GM21529 (cell line): Measurements from ENCODE around the gene PNKP.
A peak's percentile ranks its signal among the peaks of the same experiment; 100 is the strongest.
"Not testable (repeated sequence)": the region's sequence is repeated elsewhere in the genome, so short reads cannot be mapped to it uniquely, and the experiment has no call there.

ENCODE experiments used
- ATAC-seq: cut with Tn5 transposase; IDR thresholded peaks from one replicate; pipeline ENCODE4 v1.9.1; 2021; ENCODE audit not compliant: unreplicated experiment

The PNKP gene

DNA sequence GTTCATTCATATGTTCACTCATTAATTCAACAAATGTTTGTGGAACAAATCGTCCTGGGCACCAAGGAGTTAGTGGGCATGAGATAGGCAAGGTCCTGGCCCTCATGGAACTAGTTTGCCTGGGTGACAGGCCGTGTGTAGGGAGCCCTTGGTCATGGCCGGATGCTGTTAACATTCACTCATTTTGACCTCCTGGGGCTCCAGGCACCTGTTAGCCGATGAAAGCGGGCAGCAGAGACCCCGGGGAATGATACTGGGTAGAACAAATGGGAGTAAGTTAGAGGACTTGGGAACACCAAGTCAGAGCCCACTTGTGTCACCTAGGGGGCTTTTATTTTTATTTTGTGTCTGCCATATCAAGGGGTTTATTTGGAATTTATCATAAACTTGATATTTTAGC, 42.7 kb downstream of the PNKP start:
- ATAC-seq, result no peak

DNA sequence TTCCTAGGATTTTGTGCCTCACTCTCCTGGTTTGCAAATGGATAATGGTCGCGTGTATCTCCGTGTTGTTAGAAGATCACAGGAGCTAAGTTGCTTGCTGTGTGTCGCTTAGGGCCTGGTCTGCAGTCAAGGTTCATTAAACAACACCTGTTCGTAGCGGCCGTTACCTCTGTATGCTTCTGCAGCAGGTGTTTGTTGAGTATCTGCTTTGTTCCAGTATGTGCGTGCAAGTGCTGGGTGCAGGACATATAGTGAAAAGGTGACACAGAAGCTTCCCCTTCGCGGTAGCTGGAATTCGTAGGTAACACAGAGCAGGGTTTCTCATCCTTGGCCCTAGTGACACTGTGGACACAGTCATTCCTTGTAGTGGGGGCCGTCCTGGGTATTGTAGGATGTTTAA, 43.9 kb downstream of the PNKP start:
- ATAC-seq, result no peak

DNA sequence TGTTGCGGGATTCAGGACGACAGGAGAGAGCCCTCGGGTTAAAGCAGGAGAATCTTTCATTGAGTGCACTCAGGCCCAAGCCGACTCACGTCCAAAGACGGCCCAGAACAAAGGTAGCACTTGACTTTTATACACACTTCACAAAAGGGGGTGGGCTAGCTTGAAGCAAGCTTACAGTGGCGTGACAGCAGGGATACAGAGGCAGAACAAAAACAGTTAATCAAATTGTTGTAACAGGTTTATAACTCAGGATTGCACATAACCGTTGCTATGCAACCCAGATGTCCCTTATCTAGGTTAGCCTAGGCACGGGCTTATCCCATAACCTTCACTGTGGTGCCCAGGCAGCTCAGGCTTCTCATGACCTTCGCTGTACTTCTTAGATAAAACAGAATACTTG, 47.3 kb downstream of the PNKP start:
- no peak for ATAC-seq

DNA sequence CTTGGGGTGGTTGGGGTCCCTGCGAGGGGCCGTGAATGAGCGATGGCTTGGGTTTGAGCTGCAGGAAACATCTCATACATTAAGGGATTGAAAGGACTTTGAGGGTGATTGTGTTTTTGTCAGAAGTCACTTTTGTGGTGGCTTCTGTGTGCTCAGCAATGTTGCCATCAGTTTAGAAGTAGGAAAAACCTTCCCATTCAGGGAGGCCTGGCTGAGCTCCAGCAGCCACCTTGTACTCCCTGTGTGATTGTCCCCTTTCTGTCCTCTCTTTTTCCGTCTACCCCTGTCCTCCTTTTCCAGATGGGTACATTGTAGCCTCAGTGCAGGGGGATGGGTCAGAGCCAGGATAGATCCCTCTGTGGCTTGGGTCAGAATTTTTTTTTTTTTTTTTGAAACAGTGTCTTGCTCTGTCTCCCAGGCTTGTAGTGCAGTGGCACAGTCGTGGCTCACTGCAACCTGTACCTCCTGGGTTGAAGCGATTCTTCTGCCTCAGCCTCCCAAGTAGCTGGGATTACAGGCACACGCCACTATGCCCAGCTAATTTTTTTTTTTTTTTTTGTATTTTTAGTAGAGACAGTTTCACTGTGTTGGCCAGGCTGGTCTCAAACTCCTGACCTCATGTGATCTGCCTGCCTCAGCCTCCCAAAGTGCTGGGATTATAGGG, 47.8 kb downstream of the PNKP start:
- ATAC-seq, result not testable (repeated sequence)

DNA sequence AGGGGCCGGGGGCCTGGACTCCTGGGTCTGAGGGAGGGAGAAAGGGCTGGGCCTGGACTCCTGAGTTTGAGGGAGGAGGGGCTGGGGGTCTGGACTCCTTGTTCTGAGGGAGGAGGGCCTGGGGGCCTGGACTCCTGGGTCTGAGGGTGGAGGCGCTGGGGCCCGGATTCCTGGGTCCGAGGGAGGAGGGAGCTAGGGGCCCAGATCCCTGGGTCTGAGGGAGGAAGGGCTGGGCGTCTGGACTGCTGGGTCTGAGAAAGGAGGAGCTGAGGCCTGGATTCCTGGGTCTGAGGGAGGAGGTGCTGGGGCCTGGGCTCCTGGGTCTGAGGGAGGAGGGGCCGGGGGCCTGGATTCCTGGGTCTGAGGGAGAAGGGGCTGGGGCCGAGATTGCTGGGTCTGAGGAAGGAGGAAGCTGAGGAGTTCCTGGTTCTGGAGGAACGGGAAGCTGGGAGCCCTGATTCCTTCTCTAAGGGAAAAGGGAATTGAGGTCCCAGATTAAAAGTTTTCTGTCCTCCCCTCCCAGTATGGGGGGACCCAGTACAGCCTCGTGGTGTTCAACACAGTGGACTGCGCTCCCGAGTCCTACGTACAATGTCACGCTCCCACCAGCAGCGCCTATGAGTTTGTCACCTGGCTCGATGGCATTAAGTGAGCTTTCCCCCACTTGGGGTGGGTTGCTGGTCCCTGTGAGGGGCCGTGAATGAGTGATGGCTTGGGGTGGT, 48.6 kb downstream of the PNKP start:
- no peak for ATAC-seq

DNA sequence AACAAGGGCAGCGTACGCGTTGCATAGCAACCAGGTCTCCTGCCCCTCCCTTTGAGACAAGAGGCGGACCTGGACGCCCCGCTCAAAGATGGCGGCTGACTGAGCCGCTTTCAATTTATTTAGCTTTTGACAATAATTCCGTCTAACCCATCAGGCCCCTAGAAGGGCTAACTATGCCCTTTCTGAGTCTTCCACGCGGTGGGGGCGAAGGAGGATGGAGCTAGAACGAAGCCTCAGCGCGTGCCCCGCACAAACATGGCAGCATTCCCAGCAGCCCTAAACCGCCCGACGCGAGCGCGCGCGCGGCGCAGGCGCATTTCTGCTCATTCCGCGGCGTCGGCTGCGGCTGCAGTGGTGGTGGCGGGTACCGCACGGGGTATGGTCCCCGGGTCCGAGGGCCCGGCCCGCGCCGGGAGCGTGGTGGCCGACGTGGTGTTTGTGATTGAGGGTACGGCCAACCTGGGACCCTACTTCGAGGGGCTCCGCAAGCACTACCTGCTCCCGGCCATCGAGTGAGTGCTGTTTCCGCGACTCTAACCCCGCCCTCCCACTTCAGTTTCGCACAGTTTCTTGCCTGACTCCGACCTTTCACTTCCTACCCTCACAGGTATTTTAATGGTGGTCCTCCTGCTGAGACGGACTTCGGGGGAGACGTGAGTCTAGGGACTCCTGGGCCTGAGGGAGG, 49.3 kb downstream of the PNKP start, which contains the start of gene MED25:
MED25 (plus strand) TSS at position 326 of the 685 bp plus-strand sequence; CDS start at position 379, 53 bp downstream.
- ATAC-seq, result peak; percentile 63

DNA sequence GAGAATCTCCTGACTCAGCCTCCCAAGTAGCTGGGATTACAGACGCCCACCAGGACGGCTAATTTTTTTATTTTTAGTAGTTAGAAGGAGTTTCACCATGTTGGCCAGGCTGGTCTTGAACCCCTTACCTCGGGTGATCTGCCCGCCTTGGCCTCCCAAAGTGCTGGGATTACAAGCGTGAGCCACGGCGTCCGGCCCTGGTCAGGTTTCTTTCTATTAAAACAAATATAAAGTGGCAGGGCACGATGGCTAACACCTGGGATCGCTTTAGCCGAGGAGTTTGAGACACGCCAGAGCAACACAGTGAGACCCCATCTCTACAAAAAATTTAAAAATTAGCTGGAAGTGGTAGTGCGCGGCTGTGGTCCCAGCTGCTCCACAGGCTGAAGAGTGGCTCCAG, 50.8 kb downstream of the PNKP start:
- no peak for ATAC-seq

DNA sequence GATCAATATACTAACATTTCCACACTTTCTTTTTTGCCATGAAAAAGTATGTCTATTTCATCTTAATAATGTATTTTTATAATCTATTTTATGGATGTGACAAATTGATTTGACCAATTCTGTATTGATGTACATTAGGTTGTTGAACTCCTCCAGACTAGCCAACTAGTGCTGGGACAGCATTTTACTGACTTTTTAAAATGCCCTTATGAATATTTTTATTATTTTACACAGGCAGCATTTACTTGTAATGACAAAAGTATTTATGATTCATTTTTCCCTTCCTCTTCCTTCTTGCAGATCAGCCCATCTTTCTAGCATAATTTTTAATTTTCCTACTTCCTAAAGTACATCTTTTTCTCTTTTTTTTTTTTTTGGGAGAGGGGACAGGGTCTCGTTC, 53.4 kb downstream of the PNKP start:
- no peak for ATAC-seq

DNA sequence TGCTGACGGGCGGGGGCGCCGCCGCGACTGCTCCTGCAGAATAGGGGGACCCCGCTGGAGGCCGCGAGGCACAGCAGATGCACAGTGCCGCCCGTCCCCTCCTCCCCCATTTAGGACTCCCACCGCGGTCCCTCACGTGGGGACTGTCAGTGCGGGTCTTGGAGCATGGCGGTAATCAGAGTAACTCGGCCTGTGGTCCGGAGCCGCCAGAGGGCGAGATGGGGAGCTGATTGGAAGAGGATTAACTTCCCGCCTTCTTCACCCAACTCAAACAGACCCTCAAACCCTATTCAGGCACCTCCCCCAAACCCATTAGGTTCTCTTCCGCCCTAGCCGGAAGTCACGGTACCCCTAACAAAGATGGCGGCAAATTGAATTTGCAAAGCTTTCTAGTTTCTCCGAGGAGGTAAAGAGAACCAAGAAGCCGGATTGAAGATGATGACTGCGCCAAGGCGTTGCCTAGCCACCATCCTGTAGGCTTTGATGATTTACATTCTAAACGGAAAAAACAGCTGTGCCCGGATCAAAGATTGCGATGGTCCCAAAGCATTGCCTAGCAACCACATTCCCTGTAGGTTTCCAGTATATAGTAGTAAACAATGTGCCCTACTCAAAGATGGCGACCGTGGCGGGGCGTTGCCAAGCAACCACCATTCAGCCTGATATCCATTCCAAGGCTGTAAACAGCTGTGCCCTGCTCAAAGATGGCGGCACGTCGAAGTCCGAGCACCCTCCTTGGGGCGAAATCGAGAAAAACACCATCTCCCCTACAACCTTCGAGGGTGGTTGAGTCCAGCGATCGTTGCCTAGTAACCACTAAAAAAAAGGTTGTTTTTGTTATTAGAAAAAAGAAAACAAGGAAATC, 54.1 kb downstream of the PNKP start, which contains the start of gene FUZ:
FUZ (minus strand) TSS at position 296 of the 865 bp plus-strand sequence; CDS start at position 110, 186 bp downstream.
- peak; percentile 51 for ATAC-seq

DNA sequence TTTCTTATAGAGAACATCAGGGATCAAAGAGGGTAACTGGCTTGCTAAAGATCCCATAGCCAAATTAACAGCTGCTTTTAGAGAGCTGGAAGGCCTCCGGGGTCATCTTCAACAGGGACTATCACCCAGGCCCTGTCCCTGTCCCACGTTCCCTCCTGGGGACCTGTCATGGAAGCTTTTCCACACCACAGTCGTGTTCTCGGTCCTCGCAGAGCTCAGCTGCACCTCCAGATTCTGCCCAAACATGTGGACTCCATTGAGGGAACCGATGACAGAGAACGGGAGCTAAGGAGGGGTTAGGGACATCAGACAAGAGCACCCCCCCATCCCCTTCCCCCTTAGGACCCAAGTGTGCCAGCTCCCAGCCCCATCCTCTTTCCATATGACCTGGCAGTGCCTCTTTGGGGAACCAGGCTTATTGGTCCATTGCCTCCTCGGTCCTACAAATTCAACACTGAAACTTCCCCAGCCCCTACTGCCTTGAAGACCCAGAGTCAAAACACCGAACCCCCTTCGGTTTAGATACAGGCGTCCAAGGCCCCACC, 54.9 kb downstream of the PNKP start:
- no peak for ATAC-seq

DNA sequence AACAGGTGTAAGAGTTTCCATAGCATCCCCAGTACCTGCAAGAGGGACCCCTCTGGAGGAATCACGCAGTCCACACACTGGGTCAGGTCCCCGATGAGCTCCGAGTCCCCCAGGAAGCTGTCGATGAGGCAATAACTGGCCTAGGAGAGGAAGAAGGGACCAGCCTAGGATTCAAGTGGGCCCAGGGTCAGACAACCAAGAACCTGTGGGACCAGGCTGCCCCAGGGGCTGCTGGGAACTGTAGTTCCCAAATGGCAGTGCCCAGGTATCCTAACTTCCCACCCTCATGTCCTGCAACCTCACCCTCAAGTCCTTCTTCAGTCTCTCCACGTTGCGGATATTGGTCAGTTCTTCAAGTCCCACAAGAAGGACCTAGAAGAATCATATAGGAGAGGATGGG, 56.0 kb downstream of the PNKP start:
- no peak for ATAC-seq
